SU-DHL-6 (cell line): ENCODE measurements around the gene GRIFIN.

ENCODE experiments used
- H2AFZ ChIP-seq: fragments of 200-600 bp; sonication (generic); 2 replicates; pipeline ENCODE4 v1.6.1; 2014; ENCODE audit warnings: low read depth, mild to moderate bottlenecking, moderate library complexity, mixed read lengths, antibody characterized with exemption, low read length; ENCODE audit not compliant: severe bottlenecking
- H3F3A ChIP-seq: fragments of 200-600 bp; shearing (Covaris generic); 2 replicates; pipeline ENCODE4 v1.6.0; 2016; ENCODE audit warnings: antibody characterized with exemption, mild to moderate bottlenecking; ENCODE audit not compliant: insufficient read depth
- H3K27ac ChIP-seq: fragments of 200-600 bp; sonication (generic); 2 replicates; pipeline ENCODE4 v1.5.1; 2016; ENCODE audit warnings: low read depth, mild to moderate bottlenecking, low read length, moderate library complexity, mixed read lengths
- H3K27me3 ChIP-seq: fragments of 200-600 bp; sonication (generic), shearing (Covaris generic); 2 replicates; pipeline ENCODE4 v1.6.0; 2014; ENCODE audit warnings: mild to moderate bottlenecking, low read length
- H3K36me3 ChIP-seq: fragments of 200-600 bp; sonication (generic); 2 replicates; pipeline ENCODE4 v1.6.1; 2014; ENCODE audit warnings: mild to moderate bottlenecking, low read length, mixed read lengths
- H3K4me2 ChIP-seq: fragments of 300-600, 200-600 bp; shearing (Covaris generic), sonication (generic); 2 replicates; pipeline ENCODE4 v1.6.0; 2014; ENCODE audit warnings: low read length, low read depth, mild to moderate bottlenecking; ENCODE audit not compliant: poor library complexity, severe bottlenecking
- H3K4me3 ChIP-seq: fragments of 200-600 bp; sonication (generic); 2 replicates; pipeline ENCODE4 v1.5.1; 2014; ENCODE audit warnings: antibody characterized with exemption, low read length, mild to moderate bottlenecking, mixed read lengths; ENCODE audit not compliant: insufficient read depth, poor library complexity, severe bottlenecking
- H3K79me2 ChIP-seq: fragments of 200-600 bp; sonication (generic); 2 replicates; pipeline ENCODE4 v1.6.1; 2014; ENCODE audit warnings: mild to moderate bottlenecking, low read length, moderate library complexity; ENCODE audit not compliant: insufficient read depth
- H3K9ac ChIP-seq: fragments of 200-600 bp; sonication (generic); 2 replicates; pipeline ENCODE4 v1.7.0; 2014; ENCODE audit warnings: mild to moderate bottlenecking, low read length
- H3K9me2 ChIP-seq: fragments of 200-600 bp; sonication (generic); replicated peaks from 2 replicates; pipeline ENCODE4 v1.6.1; 2014; ENCODE audit warnings: low read length; ENCODE audit not compliant: insufficient read depth
- H3K9me3 ChIP-seq: fragments of 200-600 bp; sonication (generic); 2 replicates; pipeline ENCODE4 v1.6.1; 2014; ENCODE audit warnings: low read length, mixed read lengths; ENCODE audit not compliant: insufficient read depth
- H4K20me1 ChIP-seq: fragments of 200-600 bp; sonication (generic); 2 replicates; pipeline ENCODE4 v1.6.1; 2014; ENCODE audit warnings: low read depth, mild to moderate bottlenecking, antibody characterized with exemption, low read length, moderate library complexity, mixed read lengths
- CTCF ChIP-seq: fragments of 200-600 bp; sonication (generic); IDR thresholded peaks from one replicate; pipeline ENCODE4 v1.5.1; 2017; ENCODE audit warnings: antibody characterized with exemption, mild to moderate bottlenecking, low read length, moderate library complexity; ENCODE audit not compliant: insufficient read depth, poor library complexity, severe bottlenecking
- EZH2phosphoT487 ChIP-seq: fragments of 200-600 bp; sonication (generic), shearing (Covaris generic); conservative IDR thresholded peaks from 2 replicates; pipeline ENCODE4 v1.6.1; 2018; ENCODE audit warnings: mild to moderate bottlenecking, antibody characterized with exemption, low read length, moderate library complexity, mixed read lengths

GRIFIN gene

GRCh38 chr7:2472739-2473138 is 3.5 kb downstream of the GRIFIN start:
- no peak for TF ChIP-seq CTCF
- Histone ChIP-seq H3K79me2 (no peaks in the 10 kb centered on the region), H3K36me3 (no peaks in the 10 kb centered on the region), H3K4me3 (no peak overlapping the region), H3K27me3 (no peaks in the 10 kb centered on the region), H3K9ac (no peak overlapping the region), H2AFZ (no peak overlapping the region), H4K20me1 (no peaks in the 10 kb centered on the region), H3K4me2 (no peak overlapping the region), H3F3A (no peaks in the 10 kb centered on the region), H3K9me3 (no peaks in the 10 kb centered on the region), H3K27ac (no peak overlapping the region), H3K9me2 (no peaks in the 10 kb centered on the region)

DNA sequence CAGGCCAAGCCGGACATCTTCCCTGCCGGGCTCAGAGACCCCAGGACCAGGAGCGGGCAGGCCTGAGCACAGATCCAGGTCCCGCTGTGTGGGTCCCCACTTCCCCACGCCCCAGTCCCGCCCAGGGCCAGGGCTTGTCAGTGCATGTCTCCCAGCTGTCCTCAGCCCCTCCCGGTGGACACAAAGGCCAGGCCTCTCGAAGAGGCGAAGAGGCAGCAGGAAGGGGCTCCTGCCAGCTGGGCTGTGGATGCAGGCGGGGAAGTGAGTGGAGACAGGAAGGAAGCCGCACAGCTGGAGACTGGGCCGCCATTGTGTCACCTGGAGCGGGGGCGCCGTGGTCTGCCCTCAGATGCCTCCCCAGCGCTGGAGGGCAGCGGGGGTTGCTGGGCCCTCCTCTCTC is 4.8 kb downstream of the GRIFIN start:
- no peak overlapping the region for H3K4me3 ChIP-seq

GRCh38 chr7:2471022-2471329 is 5.2 kb downstream of the GRIFIN start:
- no peaks in the 10 kb centered on the region for H4K20me1 ChIP-seq
- H3F3A ChIP-seq, result no peaks in the 10 kb centered on the region
- no peak overlapping the region for H3K4me3 ChIP-seq
- H3K9ac ChIP-seq, result no peak overlapping the region
- H3K4me2 ChIP-seq, result no peak overlapping the region
- TF ChIP-seq CTCF (no peak), EZH2phosphoT487 (no peak)
- no peaks in the 10 kb centered on the region for H3K36me3 ChIP-seq
- no peaks in the 10 kb centered on the region for H3K27me3 ChIP-seq
- no peaks in the 10 kb centered on the region for H3K79me2 ChIP-seq
- H2AFZ ChIP-seq, result no peak overlapping the region
- no peaks in the 10 kb centered on the region for H3K9me3 ChIP-seq
- no peaks in the 10 kb centered on the region for H3K9me2 ChIP-seq
- no peak overlapping the region for H3K27ac ChIP-seq

More for the DNA sequence above, 4.8 kb downstream of the GRIFIN start:
- H3K9me3 ChIP-seq, result no peaks in the 10 kb centered on the region
- no peak overlapping the region for H2AFZ ChIP-seq
- no peaks in the 10 kb centered on the region for H3K9me2 ChIP-seq
- H4K20me1 ChIP-seq, result no peaks in the 10 kb centered on the region
- H3F3A ChIP-seq, result no peaks in the 10 kb centered on the region
- H3K36me3 ChIP-seq, result no peaks in the 10 kb centered on the region
- no peaks in the 10 kb centered on the region for H3K79me2 ChIP-seq
- no peak overlapping the region for H3K9ac ChIP-seq
- no peak overlapping the region for H3K27ac ChIP-seq
- TF ChIP-seq EZH2phosphoT487 (no peak), CTCF (no peak)
- no peak overlapping the region for H3K4me2 ChIP-seq
- no peaks in the 10 kb centered on the region for H3K27me3 ChIP-seq
